ENCODE data around the gene HSPA12B. TPM values are rescaled to one million over a fixed set of nuclear protein-coding genes. Genes with fewer than 3 reads are reported as not detected.

The HSPA12B gene
- total and polyA plus RNA-seq, 2 of the 8 experiments (the other 6 are each of a cell fraction or from before 2014, with no cell fraction given) = 2.2 to 4.3 TPM

GRCh38 chr20:3691306-3691705, 41.2 kb upstream of the HSPA12B start:
- Histone ChIP-seq H4K8ac (ENCODE audit: extremely low read depth, insufficient read depth, low read length) (no peak overlapping the region), H3K9me3 (ENCODE audit: insufficient read depth in 2 of 2, low read depth in 1 of 2, low read length in 1 of 2) (peaks cover under 1 to 1% of the 10 kb centered on the region in 2 experiments; a peak in 2 of 4 replicates), H3K36me3 (ENCODE audit: control insufficient read depth in 2 of 4, insufficient read depth in 4 of 4, low read length in 3 of 4) (no peaks in the 10 kb centered on the region), H2BK15ac (ENCODE audit: low read length) (no peak overlapping the region), H2AFZ (ENCODE audit: low read length) (no peak overlapping the region), H3K4me1 (replicated peaks in 1 of 4; ENCODE audit: control insufficient read depth in 3 of 4, insufficient read depth in 4 of 4, low read length in 3 of 4) (peaks cover 0 to 2% (median 0%) of the 10 kb centered on the region in 4 experiments; a peak in 1 of 7 replicates), H3K56ac (replicated peaks; ENCODE audit: insufficient read length, low read depth, low read length) (no peak overlapping the region), H2BK12ac (ENCODE audit: low read depth, low read length) (no peak overlapping the region; the same call in 1 of the 2 replicates), H2BK120ac (replicated peaks; ENCODE audit: low read depth, low read length) (no peak overlapping the region), H4K91ac (replicated peaks; ENCODE audit: insufficient read length, low read length) (no peak overlapping the region), H2BK20ac (ENCODE audit: low read length) (no peak overlapping the region), H3K23ac (ENCODE audit: insufficient read length) (no peak overlapping the region), H4K5ac (ENCODE audit: insufficient read length, low read depth, low read length) (no peak overlapping the region), H3K4ac (replicated peaks; ENCODE audit: insufficient read length, low read depth, low read length) (no peak overlapping the region), H3K79me1 (ENCODE audit: low read depth, low read length) (no peaks in the 10 kb centered on the region), H4K20me1 (replicated peaks in 1 of 2; ENCODE audit: control insufficient read depth in 1 of 2, insufficient read depth in 2 of 2, low read length in 2 of 2) (no peaks in the 10 kb centered on the region), H3K23me2 (ENCODE audit: low read depth, low read length) (no peaks in the 10 kb centered on the region), H3K79me2 (ENCODE audit: control insufficient read depth in 1 of 2, insufficient read depth in 2 of 2, low read length in 2 of 2) (no peaks in the 10 kb centered on the region), H3K27ac (ENCODE audit: low read depth, low read length) (no peak overlapping the region), H3K18ac (ENCODE audit: extremely low read depth, low read length) (no peak overlapping the region), H3K27me3 (replicated peaks in 1 of 4; ENCODE audit: control insufficient read depth in 3 of 4, extremely low read depth in 1 of 4, insufficient read depth in 3 of 4, low read length in 3 of 4) (0 out of 7 replicates have a peak, but pooled peaks cover 0 to 4% (median 0%) of the 10 kb centered on the region in 4 experiments), H3K4me2 (ENCODE audit: insufficient read depth in 1 of 2, low read depth in 2 of 2, low read length in 2 of 2) (no peak overlapping the region), H2AK5ac (ENCODE audit: low read depth, low read length) (no peak overlapping the region; the same call in 1 of the 2 replicates), H3K9ac (replicated peaks in 1 of 4; ENCODE audit: extremely low read depth in 1 of 4, low read depth in 3 of 4, low read length in 3 of 4) (no peak overlapping the region), H3K4me3 (ENCODE audit: extremely low read depth in 1 of 4, insufficient read depth in 2 of 4, low read depth in 3 of 4, low read length in 4 of 4) (no peak overlapping the region), H3K14ac (ENCODE audit: insufficient read length) (no peak overlapping the region), H2BK5ac (ENCODE audit: low read depth, low read length) (no peak overlapping the region)
- POLR2A ChIA-PET (ENCODE audit: partially characterized antibody) = no interaction called here
- 90% methylated on average over 15 of the region's 16 CpGs; no CpG with 5 or more reads in 1 of the 2 experiments for WGBS, 2 experiments (ENCODE audit: extremely low coverage in 1 of 2, insufficient coverage in 1 of 2, insufficient read length in 1 of 2, insufficient replicate concordance in 2 of 2, low coverage in 1 of 2, low lambda C conversion rate in 2 of 2, missing lambda C conversion rate in 1 of 2)
- no peak for FAIRE-seq
- DNase-seq (ENCODE audit: low read depth in 1 of 2, low spot score in 2 of 2) = no peak
- CTCF ChIA-PET (ENCODE audit: partially characterized antibody) = interaction anchor here (0.7 to 45.1 kb wide), 4 partner anchors 5 to 58 kb away, joined by 3 to 1432 read pairs (median 718); partner anchors contain the start of genes ADAM33 and SIGLEC1
- TF ChIP-seq TAF7 (optimal IDR thresholded peaks at IDR 0.05; ENCODE audit: borderline replicate concordance, low read depth, low read length) (no peak), TEAD4 (IDR thresholded peaks at IDR 0.05; ENCODE audit: low read depth, low read length) (no peak), JUND (IDR thresholded peaks at IDR 0.05; ENCODE audit: low read length) (no peak), TAF1 (IDR thresholded peaks at IDR 0.05; ENCODE audit: low read depth, low read length) (no peak), CREB1 (IDR thresholded peaks at IDR 0.05) (no peak), SAP30 (IDR thresholded peaks at IDR 0.05; ENCODE audit: insufficient read depth, insufficient replicate concordance, low read length) (no peak), ATF3 (IDR thresholded peaks at IDR 0.05; ENCODE audit: insufficient read depth, low read depth, low read length) (no peak), E2F6 (IDR thresholded peaks at IDR 0.05) (no peak), EZH2 (IDR thresholded peaks at IDR 0.05; ENCODE audit: low read depth, low read length, severe bottlenecking) (no peak), NANOG (IDR thresholded peaks at IDR 0.05; ENCODE audit: insufficient read depth, low read depth, low read length, poor library complexity, severe bottlenecking) (no peak), EP300 (IDR thresholded peaks at IDR 0.05; ENCODE audit: borderline replicate concordance in 1 of 2, low read depth in 2 of 2, low read length in 2 of 2) (no peak), POLR2A (IDR thresholded peaks at IDR 0.05; ENCODE audit: control extremely low read depth in 1 of 2, low read depth in 2 of 2, low read length in 2 of 2) (no peak)

All from H1 (cell line).